NCI-H1048 (cell line): ENCODE results near the gene GPR87.

Experiments
- DNase-seq: peaks from one replicate; lab custom pipeline; 2025; lab: John Stamatoyannopoulos, UW

Gene GPR87

GRCh38 chr3:151315846-151316245 is 774 bp downstream of the GPR87 start:
- DNase-seq: no peak

DNA sequence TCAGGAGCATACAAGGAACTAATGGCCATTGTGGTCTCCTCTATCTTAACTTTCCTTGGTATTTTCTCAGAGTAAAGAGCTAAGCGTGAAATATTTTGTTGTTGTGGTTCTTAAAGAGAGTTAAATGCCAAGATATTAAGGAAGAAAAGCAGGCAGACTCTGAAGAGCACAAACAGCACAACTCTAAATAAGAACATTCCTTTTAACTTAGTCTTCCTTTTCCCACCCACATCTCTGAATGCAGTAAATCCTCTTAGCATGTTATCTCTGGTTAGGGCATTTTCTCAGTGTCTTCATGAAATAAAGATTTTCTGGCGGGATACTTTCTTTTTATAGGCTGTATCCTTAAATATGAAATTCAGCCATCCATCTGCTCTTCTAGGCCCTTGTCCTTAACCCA is 1.5 kb downstream of the GPR87 start:
- no peak for DNase-seq

DNA sequence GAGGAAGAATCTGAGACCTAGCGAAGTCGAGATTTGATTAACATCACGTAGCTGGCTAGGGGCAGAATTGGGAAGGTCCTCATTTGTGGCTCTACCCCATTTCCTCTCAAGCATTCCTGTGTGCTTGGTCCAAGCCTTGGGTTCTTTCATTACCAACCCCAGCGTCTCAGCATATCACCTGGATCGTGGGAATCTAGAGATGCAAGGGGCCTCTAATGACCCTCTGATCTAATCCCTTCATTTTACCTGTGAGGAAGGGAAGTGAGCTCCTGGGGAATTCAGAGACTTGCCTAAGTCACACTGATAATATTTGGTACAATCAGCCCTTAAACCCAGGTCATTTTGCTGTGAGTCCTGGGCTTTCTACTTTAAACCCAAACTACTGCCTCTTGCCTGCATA is 2.0 kb downstream of the GPR87 start:
- no peak for DNase-seq

DNA sequence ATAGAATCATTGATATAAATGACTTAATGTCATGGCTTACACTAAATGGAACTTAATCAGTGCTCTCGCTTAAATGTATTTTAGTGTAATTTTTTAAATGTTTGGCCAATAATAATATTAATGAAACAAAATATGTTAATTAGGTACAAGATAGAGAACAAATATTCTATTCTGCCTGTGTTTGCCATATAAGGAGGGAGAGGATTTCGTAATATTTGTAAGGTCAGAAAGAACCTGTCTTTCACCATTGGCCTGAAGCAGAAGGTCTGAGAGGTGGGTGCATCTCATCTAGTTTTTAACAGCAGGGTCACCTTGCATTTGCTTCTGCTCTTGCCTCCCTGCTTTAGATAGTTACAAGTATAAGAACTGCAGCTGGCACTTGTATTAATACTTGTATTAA is 2.5 kb downstream of the GPR87 start:
- DNase-seq: no peak

DNA sequence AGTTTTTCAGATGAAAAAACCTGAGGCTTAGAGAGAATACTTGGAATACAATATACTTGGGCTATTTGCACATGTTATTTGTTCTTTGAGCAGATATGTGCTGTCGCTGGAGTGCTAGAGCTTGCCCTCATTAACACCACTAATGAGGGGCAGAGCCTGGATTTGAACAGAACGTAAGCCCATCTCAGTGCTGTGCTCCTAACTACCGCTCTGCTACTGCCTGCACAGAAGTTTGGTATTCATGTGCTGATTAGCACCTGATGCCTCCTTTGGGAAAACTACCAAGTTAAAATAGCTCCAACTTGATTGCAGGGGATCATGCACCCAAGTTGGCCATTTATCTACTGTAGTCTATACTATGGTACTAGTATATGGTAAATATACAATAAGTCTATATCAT is 3.6 kb downstream of the GPR87 start:
- no peak for DNase-seq

DNA sequence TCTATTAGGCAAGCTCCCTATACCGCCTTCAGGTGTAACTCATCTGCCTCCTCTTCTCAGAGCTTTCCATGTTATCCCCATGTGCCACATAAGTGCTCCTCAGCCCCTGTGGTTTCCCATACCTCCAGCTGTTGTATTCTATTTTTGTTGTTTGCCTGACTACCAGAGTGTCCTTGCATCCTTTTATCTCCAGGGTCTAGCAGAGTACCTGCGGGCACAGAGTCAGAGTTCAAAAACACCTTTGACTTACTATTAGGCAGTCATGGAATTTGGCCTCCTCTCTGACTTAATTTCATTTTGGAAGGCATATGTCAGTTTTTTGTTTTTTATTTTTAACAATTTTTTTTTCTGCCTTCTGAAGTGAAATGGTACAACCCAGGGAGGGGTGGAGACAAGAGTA is 7.1 kb downstream of the GPR87 start:
- no peak for DNase-seq

DNA sequence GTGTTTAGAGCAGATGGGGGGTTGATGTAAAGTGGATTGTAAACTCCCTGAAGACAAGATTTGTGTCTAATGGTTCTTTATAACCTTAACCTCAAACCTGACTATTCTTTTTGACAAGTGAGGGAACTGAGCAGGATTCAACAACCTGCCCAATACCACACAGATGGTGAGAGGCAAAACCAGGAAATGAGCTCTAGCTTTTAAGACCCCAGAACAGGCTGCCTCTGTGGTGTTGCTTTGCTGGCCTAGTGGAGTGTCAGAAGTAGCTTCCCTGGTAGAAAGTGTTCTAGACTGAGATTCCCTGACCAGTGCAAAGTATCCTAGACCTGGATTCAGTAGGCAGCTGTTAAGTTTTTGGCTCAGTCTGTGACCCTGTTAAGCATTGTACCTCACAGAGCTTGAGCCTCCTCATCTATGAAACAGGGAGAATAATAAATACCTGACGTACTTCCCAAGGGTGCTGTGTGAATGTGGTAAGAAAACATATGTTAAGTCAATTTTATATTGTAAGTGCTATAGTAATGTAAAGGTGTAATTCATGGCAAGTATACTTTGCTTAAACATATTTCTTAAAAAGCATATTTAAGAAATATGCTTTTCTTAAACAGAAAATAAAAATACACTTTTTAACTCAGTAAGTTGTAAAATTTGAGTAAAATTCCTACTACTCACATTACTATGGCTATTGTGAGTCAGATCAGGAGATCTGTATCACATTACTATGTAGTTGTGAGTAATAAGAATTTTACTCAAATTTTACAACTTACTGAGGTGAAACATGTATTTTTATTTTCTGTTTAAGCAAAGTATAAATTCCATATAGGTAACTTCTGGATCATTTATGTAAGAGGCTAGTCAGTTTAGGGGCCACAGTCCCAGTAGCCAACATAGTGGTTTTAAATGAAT is 8.8 kb downstream of the GPR87 start:
- no peak for DNase-seq

- DNase-seq: no peak
Measured at GRCh38 chr3:151307131-151307530, 9.5 kb downstream of the GPR87 start.

DNA sequence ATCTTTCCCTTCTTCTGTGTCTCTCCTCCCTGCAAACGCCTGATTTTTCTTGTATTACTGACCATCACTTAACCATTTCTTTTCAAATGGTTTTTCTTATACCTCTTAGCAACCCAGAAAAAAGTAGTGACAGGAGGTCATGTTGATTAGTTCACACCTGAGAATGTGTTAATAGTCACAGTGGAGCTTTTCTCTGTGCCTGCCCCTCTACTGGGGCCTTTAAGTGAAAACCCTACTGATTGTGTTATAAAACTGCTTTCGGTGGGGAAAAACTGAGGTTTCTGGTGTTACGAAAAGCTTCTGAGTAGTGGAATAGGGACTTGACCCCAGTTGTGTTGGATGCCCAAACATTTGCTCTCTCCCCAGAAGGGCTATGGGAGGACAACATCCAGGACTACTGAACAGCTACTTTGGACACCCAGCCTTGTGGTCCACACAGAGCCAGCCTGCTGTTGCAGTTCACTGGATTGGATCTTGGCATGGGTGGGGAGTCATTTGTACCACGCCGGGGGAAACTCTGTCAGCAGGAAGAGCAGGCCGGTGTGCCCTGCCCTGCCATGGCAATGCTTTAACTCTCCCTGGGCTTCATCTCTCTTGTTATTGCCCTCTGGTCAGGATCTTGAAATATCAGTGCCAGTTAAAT is 10.3 kb downstream of the GPR87 start:
- DNase-seq: no peak

- no peak for DNase-seq
Measured at GRCh38 chr3:151305775-151306151, 10.9 kb downstream of the GPR87 start.

DNA sequence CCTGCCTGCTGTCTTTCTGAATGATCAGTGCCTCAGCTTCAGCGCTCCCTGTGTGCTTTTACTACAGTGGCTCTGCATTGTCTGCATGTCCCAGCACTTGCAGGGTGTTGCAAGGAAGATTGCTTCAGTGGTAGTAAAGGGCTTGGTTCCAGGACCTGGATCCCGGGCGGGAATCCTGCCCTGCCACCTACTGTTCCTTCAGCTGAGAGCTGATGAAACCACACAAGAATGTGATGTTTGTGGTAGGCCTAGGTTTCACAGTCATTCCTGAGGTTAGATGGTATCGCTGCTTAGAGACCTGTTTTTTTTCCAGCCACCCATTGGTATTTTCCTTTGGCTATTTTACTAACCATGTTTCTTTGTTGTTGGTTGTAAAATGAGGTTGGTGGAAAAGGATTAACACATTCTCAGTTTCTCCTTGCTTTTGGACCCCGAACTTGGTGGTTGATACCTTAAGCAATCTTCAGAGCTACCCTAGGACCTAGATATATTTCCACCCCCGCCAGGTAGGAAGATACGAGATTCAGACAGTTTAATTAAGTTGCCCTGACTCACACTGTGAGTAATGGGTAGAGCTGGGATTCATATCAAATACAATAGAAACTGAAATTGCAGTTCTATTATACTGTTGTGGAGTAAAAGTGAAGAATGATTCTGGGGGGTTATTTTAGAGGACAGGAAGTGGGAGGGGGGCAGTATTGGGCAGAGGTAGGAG is 11.4 kb downstream of the GPR87 start:
- no peak for DNase-seq

DNA sequence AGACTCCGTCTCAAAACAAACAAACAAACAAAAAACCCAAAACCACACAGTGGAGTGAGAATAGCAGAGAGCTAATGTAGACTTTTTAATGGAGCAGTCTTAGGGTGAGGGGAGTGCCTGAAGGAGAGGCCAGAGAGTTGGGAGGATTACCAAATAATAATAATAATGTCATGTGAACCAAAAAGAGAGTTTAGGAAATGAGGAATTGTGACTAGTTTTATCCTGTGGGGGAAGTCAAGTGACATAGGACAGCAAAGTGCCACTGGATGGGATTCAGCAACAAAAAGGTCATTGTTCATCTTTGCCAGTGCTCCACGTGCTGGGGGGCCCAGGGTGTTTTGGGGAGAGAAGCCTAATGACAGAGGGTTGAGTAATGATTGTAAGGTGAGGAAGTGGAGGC is 12.9 kb downstream of the GPR87 start:
- DNase-seq: no peak

DNA sequence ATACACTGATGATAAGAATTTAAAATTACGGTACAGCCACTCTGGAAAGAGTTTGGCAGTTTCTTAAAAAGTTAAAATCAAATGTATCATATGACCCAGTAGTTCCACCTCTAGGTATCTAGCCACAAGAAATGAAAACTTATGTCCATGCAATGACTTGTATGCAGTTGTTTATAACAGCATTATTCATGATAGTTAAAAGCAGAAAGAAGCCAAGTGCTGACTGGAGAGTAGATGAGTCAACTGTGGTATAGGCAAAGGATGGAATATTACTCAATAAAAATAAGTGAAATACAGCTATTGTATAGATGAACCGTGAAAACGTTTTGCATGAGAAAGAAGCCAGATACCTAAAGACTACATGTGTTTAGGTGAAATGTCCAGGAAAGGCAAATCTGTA is 14.8 kb downstream of the GPR87 start:
- no peak for DNase-seq

GRCh38 chr3:151300539-151300938 is 16.1 kb downstream of the GPR87 start:
- no peak for DNase-seq

GRCh38 chr3:151299006-151299405 is 17.6 kb downstream of the GPR87 start:
- DNase-seq: no peak

DNA sequence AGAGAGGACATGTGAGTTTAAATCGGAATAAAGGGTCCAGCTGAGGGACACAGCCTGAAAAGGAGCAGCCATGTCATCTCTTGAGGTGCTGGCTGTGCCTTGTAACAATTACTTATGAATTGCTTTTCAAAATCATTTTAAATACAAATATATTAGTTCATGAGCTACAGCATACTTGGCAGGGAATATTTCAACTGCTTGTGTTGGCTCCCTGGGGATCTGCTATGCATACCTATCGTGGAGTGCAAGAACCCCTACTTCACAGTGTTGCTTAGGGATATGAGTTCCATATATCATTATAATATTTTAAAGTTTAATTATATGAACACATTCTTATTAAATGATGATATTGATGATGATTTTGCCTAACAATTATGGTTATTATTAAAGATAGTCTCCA is 19.2 kb downstream of the GPR87 start:
- no peak for DNase-seq

- no peak for DNase-seq
Measured at GRCh38 chr3:151296226-151296625, 20.4 kb downstream of the GPR87 start.

DNA sequence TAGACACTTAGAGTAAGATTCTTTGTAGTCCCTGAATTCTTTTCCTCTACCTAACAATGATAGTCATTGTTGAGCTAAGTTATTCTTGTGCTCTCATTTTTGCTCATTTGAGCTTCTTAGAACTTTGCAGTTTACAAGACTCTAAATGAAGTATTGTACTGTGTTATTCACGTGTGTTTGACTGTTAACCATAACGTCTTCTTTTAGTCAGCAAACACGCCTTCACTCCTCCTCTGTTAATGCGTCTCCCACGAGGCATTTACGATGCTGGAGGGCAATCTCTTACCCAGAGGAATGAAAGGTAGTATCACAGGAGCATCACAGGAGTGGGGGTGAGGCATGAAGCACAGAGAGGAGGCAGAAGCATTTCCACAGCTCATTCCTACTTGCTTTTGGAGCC is 23.5 kb downstream of the GPR87 start:
- no peak for DNase-seq

GRCh38 chr3:151290673-151291072 is 25.9 kb downstream of the GPR87 start:
- no peak for DNase-seq

DNA sequence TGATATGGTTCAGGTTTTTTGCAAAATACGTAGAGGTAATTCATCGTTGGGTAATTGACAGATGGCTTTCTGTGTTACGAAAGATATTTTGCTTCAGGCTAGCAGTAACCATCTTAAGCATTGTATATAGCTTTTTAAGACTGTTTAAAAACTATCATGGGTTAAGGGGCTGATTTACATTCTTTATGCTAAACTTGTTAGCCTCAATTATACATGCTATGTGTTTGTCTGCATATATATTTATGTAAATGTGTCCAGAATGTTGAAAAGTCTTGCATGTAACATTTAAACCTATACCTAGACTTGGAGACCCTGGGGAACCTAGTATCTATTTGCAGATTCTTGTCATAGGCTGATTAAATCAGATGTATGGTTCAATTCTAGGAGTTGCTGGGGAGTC is 27.2 kb downstream of the GPR87 start:
- no peak for DNase-seq

DNA sequence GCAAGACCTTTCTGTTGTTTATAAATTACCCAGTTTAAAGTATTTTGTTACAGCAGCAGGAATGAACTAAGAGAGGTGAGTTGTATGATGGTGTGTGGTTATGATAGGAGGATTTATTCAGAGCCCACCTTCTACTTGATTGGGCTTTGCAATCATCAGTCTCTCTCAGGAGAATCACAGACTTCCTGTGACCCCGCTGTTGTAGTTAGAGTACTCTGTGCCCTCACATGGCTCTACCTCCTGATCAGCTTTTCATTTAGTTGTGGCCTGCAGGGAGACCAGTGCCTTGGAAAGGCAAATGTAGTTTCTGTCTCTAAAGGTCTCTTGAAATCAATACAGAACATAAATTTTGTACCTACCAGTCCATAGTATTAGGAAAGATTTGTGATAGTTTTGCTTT is 30.7 kb downstream of the GPR87 start:
- no peak for DNase-seq

GRCh38 chr3:151283907-151284461 is 32.6 kb downstream of the GPR87 start:
- no peak for DNase-seq

DNA sequence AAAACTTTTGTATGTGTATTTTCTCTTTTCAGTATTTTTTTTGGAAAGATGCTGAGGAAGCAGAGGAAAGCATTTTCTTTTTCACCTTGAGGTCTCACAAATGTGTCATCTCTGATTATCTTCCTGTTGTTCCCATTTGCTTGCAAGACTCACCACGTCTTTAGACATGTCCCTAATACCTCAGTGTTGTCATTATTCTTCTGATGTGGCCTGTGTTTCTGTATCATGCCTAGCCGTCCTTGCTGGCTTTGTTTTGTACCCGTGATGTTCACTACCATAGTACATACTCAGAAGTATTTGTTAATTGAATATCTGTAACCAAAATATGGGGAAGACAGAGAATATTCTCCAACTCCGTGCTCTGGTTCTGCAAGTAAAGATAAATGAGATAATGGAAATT is 33.2 kb downstream of the GPR87 start:
- no peak for DNase-seq
